IMR-90 (cell line): ENCODE data around the gene ZNF493. TPM values are rescaled to one million over a fixed set of nuclear protein-coding genes. Genes with fewer than 3 reads are reported as not detected.

Source experiments
- ATAC-seq: fragments of 200-7000 bp; cut with Tn5 transposase; 2 replicates; pipeline ENCODE4 v1.9.1; 2020; ENCODE audit warnings: low read depth, mild to moderate bottlenecking, moderate library complexity
- BruUV-seq: library from RNA; stranded (reverse); fragments of 400-500 nt; replicated peaks from 2 replicates; lab custom pipeline; 2021; lab: Mats Ljungman, UMichigan
- CTCF ChIA-PET: fragments of 300-600 bp; formaldehyde crosslinking; extraction: SDS; loops from one replicate; lab custom pipeline; 2021; ENCODE audit warnings: antibody characterized with exemption; lab: Yijun Ruan, JAX
- POLR2A ChIA-PET: fragments of 300-600 bp; sonication (Branson Sonifier 250); formaldehyde crosslinking; loops from one replicate; lab custom pipeline; 2022; ENCODE audit warnings: antibody characterized with exemption; ENCODE audit not compliant: unreplicated experiment; lab: Charles Lee
- DNase-seq: peaks from one replicate; pipeline ENCODE4 v3.0.0; 2013
- H2AFZ ChIP-seq: replicated peaks from 2 replicates; pipeline ENCODE3; 2013; ENCODE audit warnings: low read length, mild to moderate bottlenecking; ENCODE audit not compliant: poor library complexity
- H2AK5ac ChIP-seq: 2 replicates; pipeline ENCODE4 v1.6.1; 2013; ENCODE audit warnings: low read depth, low read length, inconsistent platforms
- H2AK9ac ChIP-seq: replicated peaks from 2 replicates; pipeline ENCODE3; 2013; ENCODE audit warnings: mild to moderate bottlenecking, low read depth, low read length, moderate library complexity; ENCODE audit not compliant: poor library complexity
- H2BK120ac ChIP-seq: 2 replicates; pipeline ENCODE4 v1.6.1; 2013; ENCODE audit warnings: low read depth, low read length, inconsistent platforms
- H2BK15ac ChIP-seq: 3 replicates; pipeline ENCODE4 v1.6.1; 2013; ENCODE audit warnings: low read depth, low read length, inconsistent platforms
- H2BK20ac ChIP-seq: 2 replicates; pipeline ENCODE4 v1.6.1; 2013; ENCODE audit warnings: low read depth, mild to moderate bottlenecking, inconsistent platforms, low read length, moderate library complexity
- H2BK5ac ChIP-seq: 2 replicates; pipeline ENCODE4 v1.6.1; 2013; ENCODE audit warnings: mild to moderate bottlenecking, low read depth, low read length, inconsistent platforms; ENCODE audit not compliant: poor library complexity, severe bottlenecking
- H3K14ac ChIP-seq: replicated peaks from 2 replicates; pipeline ENCODE4 v1.6.1; 2013; ENCODE audit warnings: low read depth, low read length, inconsistent platforms
- H3K18ac ChIP-seq: 2 replicates; pipeline ENCODE4 v1.6.1; 2013; ENCODE audit warnings: low read depth, low read length, control low read depth
- H3K23ac ChIP-seq: 2 replicates; pipeline ENCODE4 v1.6.1; 2013; ENCODE audit warnings: low read depth, low read length, inconsistent platforms
- H3K27ac ChIP-seq: 2 replicates; pipeline ENCODE4 v1.5.1; 2013; ENCODE audit warnings: mild to moderate bottlenecking, control low read depth, low read length; ENCODE audit not compliant: insufficient read depth
- H3K27me3 ChIP-seq: 2 replicates; pipeline ENCODE4 v1.6.1; 2013; ENCODE audit warnings: low read length; ENCODE audit not compliant: control insufficient read depth, insufficient read depth
- H3K36me3 ChIP-seq: 2 replicates; pipeline ENCODE4 v1.6.1; 2013; ENCODE audit warnings: low read length, mixed read lengths; ENCODE audit not compliant: control insufficient read depth, insufficient read depth
- H3K4ac ChIP-seq: 2 replicates; pipeline ENCODE4 v1.6.1; 2013; ENCODE audit warnings: low read depth, low read length, inconsistent platforms
- H3K4me1 ChIP-seq: 2 replicates; pipeline ENCODE4 v1.6.1; 2013; ENCODE audit warnings: low read length, mixed read lengths; ENCODE audit not compliant: control insufficient read depth, insufficient read depth
- H3K4me2 ChIP-seq: 2 replicates; pipeline ENCODE4 v1.6.1; 2013; ENCODE audit warnings: low read depth, mild to moderate bottlenecking, control low read depth, low read length, moderate library complexity
- H3K4me3 ChIP-seq: 2 replicates; pipeline ENCODE4 v1.5.1; 2013; ENCODE audit warnings: low read depth, mild to moderate bottlenecking, control low read depth, low read length, moderate library complexity; ENCODE audit not compliant: insufficient read depth
- H3K56ac ChIP-seq: 2 replicates; pipeline ENCODE4 v1.6.1; 2013; ENCODE audit warnings: low read length, inconsistent platforms; ENCODE audit not compliant: insufficient read depth; ENCODE audit errors: extremely low read depth
- H3K79me1 ChIP-seq, 2 experiments: 2 replicates each; pipeline ENCODE4 v1.6.1; 2013; ENCODE audit warnings: low read length in 2 of 2, inconsistent platforms in 1 of 2, low read depth in 1 of 2
- H3K9ac ChIP-seq: 2 replicates; pipeline ENCODE4 v1.6.1; 2013; ENCODE audit warnings: low read depth, low read length, control low read depth
- H3K9me1 ChIP-seq: 2 replicates; pipeline ENCODE4 v1.6.1; 2013; ENCODE audit warnings: low read length, inconsistent platforms; ENCODE audit not compliant: insufficient read depth
- H3K9me3 ChIP-seq: 2 replicates; pipeline ENCODE4 v1.6.1; 2013; ENCODE audit warnings: low read length; ENCODE audit not compliant: control insufficient read depth, insufficient read depth
- H4K20me1 ChIP-seq: 2 replicates; pipeline ENCODE4 v1.6.1; 2013; ENCODE audit warnings: low read length, inconsistent platforms; ENCODE audit not compliant: insufficient read depth
- H4K5ac ChIP-seq: 2 replicates; pipeline ENCODE4 v1.6.1; 2013; ENCODE audit warnings: mild to moderate bottlenecking, low read depth, low read length, control low read depth
- H4K8ac ChIP-seq, 2 experiments: 2 replicates each; pipeline ENCODE4 v1.6.1; 2013; ENCODE audit warnings: low read depth in 2 of 2, low read length in 2 of 2, control low read depth in 1 of 2, inconsistent platforms in 1 of 2
- H4K91ac ChIP-seq: 2 replicates; pipeline ENCODE4 v1.6.1; 2013; ENCODE audit warnings: low read depth, low read length, inconsistent platforms; ENCODE audit not compliant: insufficient read depth
- MAZ ChIP-seq: IDR thresholded peaks from 2 replicates; pipeline ENCODE4 v1.6.1; 2012; ENCODE audit warnings: low read depth, mild to moderate bottlenecking, low read length, improper control_type of control experiment, moderate library complexity, borderline replicate concordance
- NFE2L2 ChIP-seq: fragments of 150-350 bp; IDR thresholded peaks from 2 replicates; pipeline ENCODE4 v1.6.1; 2016; ENCODE audit warnings: low read depth, mild to moderate bottlenecking, low read length
- RAD21 ChIP-seq: IDR thresholded peaks from 2 replicates; pipeline ENCODE4 v1.6.1; 2012; ENCODE audit warnings: low read length, improper control_type of control experiment
- USF2 ChIP-seq: fragments of 150-350 bp; IDR thresholded peaks from 2 replicates; pipeline ENCODE4 v1.6.1; 2017; ENCODE audit warnings: mild to moderate bottlenecking, antibody characterized with exemption, low read length, low read depth
- WGBS, 2 experiments: methylation state at CpG; one replicate each; pipeline versions ENCODE4 v1.1.5 to v1.1.7; 2013; ENCODE audit warnings: missing lambda C conversion rate in 2 of 2; ENCODE audit not compliant: insufficient read length in 1 of 2; ENCODE audit errors: extremely low coverage in 2 of 2; 5-methylcytosine and 5-hydroxymethylcytosine counted together
- dilution Hi-C: fragments of 300-500 bp; cut with HindIII; formaldehyde crosslinking; loops from one replicate; pipeline ENCODE4 v1.14.3; 2018; ENCODE audit warnings: low sequenced_read_pairs; ENCODE audit not compliant: unreplicated experiment
- in situ Hi-C: fragments of 300-500 bp; cut with MboI; formaldehyde crosslinking; loops from 3 replicates; pipeline ENCODE4 v1.14.3; 2019; ENCODE audit warnings: low sequenced_read_pairs, inconsistent platforms, mixed read lengths
- intact Hi-C: fragments of 100-400 bp; cut with micrococcal nuclease; formaldehyde crosslinking; loops from 2 replicates; pipeline ENCODE4 v1.10.0; 2022
- polyA plus RNA-seq, 3 experiments: library from polyadenylated mRNA; depleted of rRNA; stranded (reverse); fragments of >200 nt; gene quantifications; 2 replicates each; pipeline ENCODE4 v1.2.3, GENCODE V29; 2012; ENCODE audit warnings: low replicate concordance in 1 of 3
- total RNA-seq: library from RNA; depleted of rRNA; stranded (reverse); fragments of >200 nt; gene quantifications from 2 replicates; pipeline ENCODE4 v1.2.3, GENCODE V29; 2012

The ZNF493 gene
- total and polyA plus RNA-seq, 2 of the 4 experiments (the other 2 are of a cell fraction): 2.1 to 3.4 TPM

GRCh38 chr19:21432590-21432989 is 35.7 kb downstream of the ZNF493 start:
- Histone ChIP-seq H4K20me1 (no peaks in the 10 kb centered on the region), H2AFZ (no peak overlapping the region), H3K79me1 (no peaks in the 10 kb centered on the region), H4K8ac (no peak overlapping the region), H3K4ac (no peak overlapping the region), H3K4me2 (no peak overlapping the region), H2BK15ac (no peak overlapping the region), H3K36me3 (no peaks in the 10 kb centered on the region), H3K9ac (no peak overlapping the region), H3K23ac (no peak overlapping the region), H4K5ac (no peak overlapping the region), H3K27me3 (no peaks in the 10 kb centered on the region), H3K4me1 (no peaks in the 10 kb centered on the region), H2AK9ac (no peak overlapping the region), H4K91ac (no peak overlapping the region), H3K18ac (no peak overlapping the region), H2BK5ac (no peak overlapping the region), H3K9me1 (no peaks in the 10 kb centered on the region), H2BK20ac (no peak overlapping the region), H3K27ac (no peak overlapping the region), H3K14ac (no peak overlapping the region), H2BK120ac (no peak overlapping the region), H3K4me3 (no peak overlapping the region), H2AK5ac (no peak overlapping the region), H3K9me3 (peaks cover 27% of the 10 kb centered on the region), H3K56ac (no peak overlapping the region)
- ATAC-seq: no peak
- TF ChIP-seq USF2: no peak
- TF ChIP-seq RAD21: no peak
- no peak for TF ChIP-seq NFE2L2
- no peak for TF ChIP-seq MAZ
- in situ Hi-C loops (no loop called here), intact Hi-C loops (no loop called here), dilution Hi-C loops (no loop called here)
- ChIA-PET CTCF (no interaction called here), POLR2A (no interaction called here)
- WGBS, 2 experiments: no CpG with 5 or more reads among the region's 2 CpGs
- no peak for DNase-seq
- no TSS peak for BruUV-seq
